H1 (cell line): ENCODE measurements around the gene ZNF837. TPM values are rescaled to one million over a fixed set of nuclear protein-coding genes. Genes with fewer than 3 reads are reported as not detected.

Experiments
- CTCF ChIA-PET: fragments of 300-600 bp; sonication (Branson Sonifier 250); formaldehyde crosslinking; loops from one replicate; lab custom pipeline; 2021; ENCODE audit not compliant: partially characterized antibody; lab: Charles Lee
- POLR2A ChIA-PET: fragments of 300-600 bp; sonication (Branson Sonifier 250); formaldehyde crosslinking; loops from one replicate; lab custom pipeline; 2021; ENCODE audit warnings: inconsistent platforms; ENCODE audit not compliant: partially characterized antibody; lab: Charles Lee
- DNase-seq, 2 experiments: peaks; one replicate each; pipeline versions ENCODE4 v3.0.0 to v3.0.0-alpha.2; 2010 to 2022; ENCODE audit warnings: low spot score in 2 of 2, low read depth in 1 of 2, mixed read lengths in 1 of 2
- FAIRE-seq: peaks from 2 replicates; lab custom pipeline; 2011; peaks lifted over from hg19 to GRCh38; lab: Jason Lieb, UNC
- H2AFZ ChIP-seq: 2 replicates; pipeline ENCODE4 v1.8.1; 2012; ENCODE audit warnings: low read length, inconsistent platforms
- H2AK5ac ChIP-seq: 2 replicates; pipeline ENCODE4 v1.6.1; 2013; ENCODE audit warnings: low read depth, low read length
- H2BK120ac ChIP-seq: replicated peaks from 2 replicates; pipeline ENCODE3; 2013; ENCODE audit warnings: low read depth, low read length, inconsistent platforms
- H2BK12ac ChIP-seq: 2 replicates; pipeline ENCODE4 v1.6.1; 2013; ENCODE audit warnings: low read depth, low read length
- H2BK15ac ChIP-seq: 2 replicates; pipeline ENCODE4 v1.6.1; 2013; ENCODE audit warnings: low read length
- H2BK20ac ChIP-seq: 2 replicates; pipeline ENCODE4 v1.6.1; 2013; ENCODE audit warnings: low read length
- H2BK5ac ChIP-seq: 2 replicates; pipeline ENCODE4 v1.6.1; 2013; ENCODE audit warnings: low read depth, low read length
- H3K14ac ChIP-seq: 2 replicates; pipeline ENCODE4 v1.6.1; 2013; ENCODE audit warnings: inconsistent platforms; ENCODE audit not compliant: insufficient read length
- H3K18ac ChIP-seq: 2 replicates; pipeline ENCODE4 v1.6.1; 2013; ENCODE audit warnings: low read length; ENCODE audit errors: extremely low read depth
- H3K23ac ChIP-seq: 2 replicates; pipeline ENCODE4 v1.6.1; 2013; ENCODE audit warnings: inconsistent platforms; ENCODE audit not compliant: insufficient read length
- H3K23me2 ChIP-seq: 2 replicates; pipeline ENCODE4 v1.6.1; 2013; ENCODE audit warnings: low read depth, low read length
- H3K27ac ChIP-seq: 2 replicates; pipeline ENCODE4 v1.6.1; 2011; ENCODE audit warnings: low read depth, low read length, inconsistent platforms
- H3K27me3 ChIP-seq, 4 experiments: replicated peaks in 1 of 4; 1 replicate in 1 of 4; 2 replicates in 3 of 4; pipeline versions ENCODE4 v1.6.1 to v1.8.1; 2011 to 2013; ENCODE audit warnings: low read length in 3 of 4, mild to moderate bottlenecking in 3 of 4, inconsistent platforms in 2 of 4, mixed read lengths in 2 of 4, moderate library complexity in 1 of 4; ENCODE audit not compliant: control insufficient read depth in 3 of 4, insufficient read depth in 3 of 4; ENCODE audit errors: extremely low read depth in 1 of 4
- H3K36me3 ChIP-seq, 4 experiments: 2 replicates each; pipeline versions ENCODE4 v1.6.1 to v1.8.1; 2011 to 2013; ENCODE audit warnings: mild to moderate bottlenecking in 4 of 4, low read length in 3 of 4, moderate library complexity in 2 of 4, control low read depth in 1 of 4, inconsistent platforms in 1 of 4; ENCODE audit not compliant: insufficient read depth in 4 of 4, control insufficient read depth in 2 of 4
- H3K4ac ChIP-seq: replicated peaks from 2 replicates; pipeline ENCODE3; 2013; ENCODE audit warnings: low read length, low read depth, mixed read lengths, inconsistent platforms; ENCODE audit not compliant: insufficient read length
- H3K4me1 ChIP-seq, 4 experiments: replicated peaks in 1 of 4; 1 replicate in 1 of 4; 2 replicates in 3 of 4; pipeline versions ENCODE4 v1.6.1 to v1.8.1; 2011 to 2013; ENCODE audit warnings: low read length in 3 of 4, inconsistent platforms in 2 of 4, mixed read lengths in 1 of 4; ENCODE audit not compliant: insufficient read depth in 4 of 4, control insufficient read depth in 3 of 4
- H3K4me2 ChIP-seq, 2 experiments: 2 replicates each; pipeline versions ENCODE4 v1.6.1 to v1.8.1; 2011 to 2013; ENCODE audit warnings: low read depth in 2 of 2, low read length in 2 of 2, control low read depth in 1 of 2, inconsistent platforms in 1 of 2, mild to moderate bottlenecking in 1 of 2; ENCODE audit not compliant: insufficient read depth in 1 of 2
- H3K4me3 ChIP-seq, 4 experiments: fragments of 200-600, 300-600 bp in 1 of 4; sonication (generic), shearing (Covaris generic), sonication (Bioruptor Twin) in 1 of 4; 2 replicates each; pipeline versions ENCODE4 v1.5.1 to v1.8.1; 2011 to 2016; ENCODE audit warnings: low read length in 4 of 4, low read depth in 3 of 4, control low read depth in 2 of 4, inconsistent platforms in 2 of 4, mild to moderate bottlenecking in 2 of 4, mixed read lengths in 1 of 4, moderate library complexity in 1 of 4; ENCODE audit not compliant: insufficient read depth in 2 of 4; ENCODE audit errors: extremely low read depth in 1 of 4
- H3K56ac ChIP-seq: replicated peaks from 2 replicates; pipeline ENCODE3; 2013; ENCODE audit warnings: low read depth, mild to moderate bottlenecking, mixed read lengths, low read length, inconsistent platforms; ENCODE audit not compliant: insufficient read length
- H3K79me1 ChIP-seq: 2 replicates; pipeline ENCODE4 v1.6.1; 2013; ENCODE audit warnings: low read depth, low read length, control low read depth
- H3K79me2 ChIP-seq, 2 experiments: 2 replicates each; pipeline versions ENCODE4 v1.6.1 to v1.8.1; 2012 to 2013; ENCODE audit warnings: low read length in 2 of 2, mild to moderate bottlenecking in 2 of 2, inconsistent platforms in 1 of 2; ENCODE audit not compliant: insufficient read depth in 2 of 2, control insufficient read depth in 1 of 2
- H3K9ac ChIP-seq, 4 experiments: replicated peaks in 1 of 4; 1 replicate in 1 of 4; 2 replicates in 3 of 4; pipeline versions ENCODE4 v1.6.1 to v1.8.1; 2011 to 2013; ENCODE audit warnings: low read depth in 3 of 4, low read length in 3 of 4, control low read depth in 2 of 4, mild to moderate bottlenecking in 2 of 4, moderate library complexity in 2 of 4, inconsistent platforms in 1 of 4; ENCODE audit errors: extremely low read depth in 1 of 4
- H3K9me3 ChIP-seq, 2 experiments: 2 replicates each; pipeline versions ENCODE4 v1.6.1 to v1.8.1; 2012 to 2013; ENCODE audit warnings: mild to moderate bottlenecking in 2 of 2, moderate library complexity in 2 of 2, control low read depth in 1 of 2, inconsistent platforms in 1 of 2, low read depth in 1 of 2, low read length in 1 of 2, mixed read lengths in 1 of 2; ENCODE audit not compliant: insufficient read depth in 2 of 2
- H4K20me1 ChIP-seq, 2 experiments: replicated peaks in 1 of 2; 2 replicates each; pipeline versions ENCODE3 to v1.8.1; 2011 to 2013; ENCODE audit warnings: inconsistent platforms in 2 of 2, low read length in 2 of 2, mild to moderate bottlenecking in 1 of 2; ENCODE audit not compliant: insufficient read depth in 2 of 2, control insufficient read depth in 1 of 2
- H4K5ac ChIP-seq: 2 replicates; pipeline ENCODE4 v1.6.1; 2013; ENCODE audit warnings: low read length, low read depth, mixed read lengths, inconsistent platforms; ENCODE audit not compliant: insufficient read length
- H4K8ac ChIP-seq: 2 replicates; pipeline ENCODE4 v1.8.0; 2013; ENCODE audit warnings: mild to moderate bottlenecking, moderate library complexity, low read length, inconsistent platforms; ENCODE audit not compliant: insufficient read depth; ENCODE audit errors: extremely low read depth
- H4K91ac ChIP-seq: replicated peaks from 2 replicates; pipeline ENCODE3; 2013; ENCODE audit warnings: low read length, mixed read lengths, inconsistent platforms; ENCODE audit not compliant: insufficient read length
- GABPA ChIP-seq: IDR thresholded peaks from 2 replicates; pipeline ENCODE4 v1.6.1; 2011; ENCODE audit warnings: mild to moderate bottlenecking, low read length, moderate library complexity, borderline replicate concordance; ENCODE audit not compliant: insufficient read depth
- POLR2AphosphoS5 ChIP-seq: IDR thresholded peaks from 2 replicates; pipeline ENCODE4 v1.6.1; 2011; ENCODE audit warnings: low read depth, low read length
- WGBS, 2 experiments: shearing (Covaris generic) in 1 of 2; methylation state at CpG; one replicate each; pipeline versions ENCODE4 v1.1.6 to v1.1.7; 2013 to 2015; ENCODE audit warnings: low lambda C conversion rate in 2 of 2, mixed read lengths in 2 of 2, inconsistent platforms in 1 of 2, low coverage in 1 of 2, missing lambda C conversion rate in 1 of 2; ENCODE audit not compliant: insufficient replicate concordance in 2 of 2, insufficient coverage in 1 of 2, insufficient read length in 1 of 2; ENCODE audit errors: extremely low coverage in 1 of 2, missing lambda C conversion rate in 1 of 2; 5-methylcytosine and 5-hydroxymethylcytosine counted together
- polyA plus RNA-seq, 7 experiments: library from polyadenylated mRNA; depleted of rRNA in 3 of 7; stranded (reverse) in 5 of 7; unstranded in 2 of 7; fragments of >200 nt in 5 of 7; fragments of 200-250 nt in 2 of 7; gene quantifications; 1 replicate in 5 of 7; 2 replicates in 1 of 7; 4 replicates in 1 of 7; pipeline versions ENCODE4 v1.2.1 to v1.2.3, GENCODE V29; 2011 to 2013; ENCODE audit warnings: missing spikeins in 2 of 7, mixed read lengths in 2 of 7
- total RNA-seq: library from RNA; stranded (reverse); fragmentation: NEBNext Ultra II Directional; extraction: Animal tissue kit (Norgen Biotek cat#: 25700); gene quantifications from 2 replicates; pipeline ENCODE4 v1.2.1, GENCODE V29; 2021

ZNF837 gene
- total and polyA plus RNA-seq, 2 of the 8 experiments (the other 6 are each of a cell fraction or from before 2014, with no cell fraction given), result 1.9 to 3.3 TPM

GRCh38 chr19:58350001-58350861 is 30.6 kb downstream of the ZNF837 start:
- Histone ChIP-seq H3K4me2 (no peak overlapping the region), H3K79me1 (no peaks in the 10 kb centered on the region), H3K79me2 (no peaks in the 10 kb centered on the region), H3K27ac (no peak overlapping the region), H4K8ac (peak overlapping the region; percentile 68; the same call in 1 of the 2 replicates), H3K23me2 (peaks cover 9% of the 10 kb centered on the region), H4K91ac (no peak overlapping the region), H3K23ac (no peak overlapping the region), H2BK15ac (no peak overlapping the region), H3K36me3 (no peaks in the 10 kb centered on the region), H3K27me3 (0 out of 7 replicates have a peak, but pooled peaks cover 0 to 3% (median 0%) of the 10 kb centered on the region in 4 experiments), H3K9ac (no peak overlapping the region), H2BK12ac (no peak overlapping the region), H4K5ac (no peak overlapping the region), H2AFZ (no peak overlapping the region)
- no peak for DNase-seq
- ChIA-PET POLR2A (interaction anchor here (1.1 to 11.4 kb wide), 2 partner anchors 12 to 118 kb away, joined by 3 to 102 read pairs; partner anchors contain the start of gene ZNF497), CTCF (interaction anchor here (0.6 to 2.9 kb wide), 5 partner anchors 11 to 131 kb away, joined by 3 to 14 read pairs (median 3); partner anchors contain the start of gene ZNF497)
- TF ChIP-seq GABPA (0 out of 2 replicates have a peak, but pooled peaks have one; percentile 26), POLR2AphosphoS5 (no peak)
- TF ChIP-seq, all 59 proteins: peak for 1
- H4K20me1 ChIP-seq, result peaks cover 0 to 3% of the 10 kb centered on the region in 2 experiments
- H3K56ac ChIP-seq, result no peak overlapping the region
- no peak overlapping the region for H2BK120ac ChIP-seq
- FAIRE-seq, result no peak
- H3K14ac ChIP-seq, result no peak overlapping the region
- no peak overlapping the region for H3K4ac ChIP-seq
- no peak overlapping the region for H2AK5ac ChIP-seq
- H3K4me1 ChIP-seq, result no peaks in the 10 kb centered on the region; a peak in 1 of 7 replicates
- no peak overlapping the region for H2BK5ac ChIP-seq
- H2BK20ac ChIP-seq, result no peak overlapping the region
- no peak overlapping the region for H3K4me3 ChIP-seq
- no peak overlapping the region for H3K18ac ChIP-seq
- 95% methylated on average over 60 of the region's 84 CpGs; no CpG with 5 or more reads in 1 of the 2 experiments for WGBS, 2 experiments
- no peaks in the 10 kb centered on the region for H3K9me3 ChIP-seq
